HepG2 (cell line): ENCODE measurements around the gene ABRACL. TPM values are rescaled to one million over a fixed set of nuclear protein-coding genes. Genes with fewer than 3 reads are reported as not detected.

Experiments
- AHDC1 ChIP-seq: sonication (generic); formaldehyde crosslinking; IDR thresholded peaks from 2 replicates; pipeline ENCODE4 v1.5.1; 2020; ENCODE audit warnings: mild to moderate bottlenecking, missing genetic modification reagents, borderline replicate concordance
- CHCHD3 ChIP-seq: sonication (generic); formaldehyde crosslinking; IDR thresholded peaks from 2 replicates; pipeline ENCODE4 v1.8.0; 2022; ENCODE audit warnings: mild to moderate bottlenecking, missing genetic modification reagents, moderate library complexity
- ESRRA ChIP-seq: sonication (generic); formaldehyde crosslinking; IDR thresholded peaks from 2 replicates; pipeline ENCODE4 v1.5.1; 2020; ENCODE audit warnings: mild to moderate bottlenecking, low read depth, missing genetic modification reagents
- PHF21A ChIP-seq: sonication (generic); formaldehyde crosslinking; IDR thresholded peaks from 2 replicates; pipeline ENCODE4 v1.5.0; 2020; ENCODE audit warnings: mild to moderate bottlenecking, missing genetic modification reagents
- SP140L ChIP-seq: sonication (generic); formaldehyde crosslinking; IDR thresholded peaks from 2 replicates; pipeline ENCODE4 v1.4.0; 2020; ENCODE audit warnings: missing genetic modification reagents, borderline replicate concordance
- ZGPAT ChIP-seq: IDR thresholded peaks from 2 replicates; pipeline ENCODE4 v1.6.1; 2016; ENCODE audit warnings: mild to moderate bottlenecking
- ZNF260 ChIP-seq: sonication (generic); formaldehyde crosslinking; IDR thresholded peaks from 2 replicates; pipeline ENCODE4 v1.4.0; 2020; ENCODE audit warnings: missing genetic modification reagents, low read depth, mild to moderate bottlenecking, borderline replicate concordance
- ZNF484 ChIP-seq: sonication (generic); formaldehyde crosslinking; IDR thresholded peaks from 2 replicates; pipeline ENCODE4 v1.5.1; 2020; ENCODE audit warnings: mild to moderate bottlenecking, low read depth, missing genetic modification reagents, borderline replicate concordance
- ZNF501 ChIP-seq: sonication (generic); formaldehyde crosslinking; IDR thresholded peaks from 2 replicates; pipeline ENCODE4 v1.5.1; 2020; ENCODE audit warnings: mild to moderate bottlenecking, moderate library complexity, missing genetic modification reagents
- ZNF546 ChIP-seq: sonication (generic); formaldehyde crosslinking; conservative IDR thresholded peaks from 2 replicates; pipeline ENCODE4 v1.8.1; 2023; ENCODE audit warnings: mild to moderate bottlenecking, missing genetic modification reagents
- ZNF580 ChIP-seq: IDR thresholded peaks from 2 replicates; pipeline ENCODE4 v1.6.1; 2016; ENCODE audit warnings: low read depth, borderline replicate concordance
- ZNF720 ChIP-seq: sonication (generic); formaldehyde crosslinking; IDR thresholded peaks from 2 replicates; pipeline ENCODE4 v1.4.0; 2020; ENCODE audit warnings: missing genetic modification reagents
- polyA plus RNA-seq, 8 experiments: library from polyadenylated mRNA; depleted of rRNA in 3 of 8; stranded (reverse) in 7 of 8; unstranded in 1 of 8; fragments of >200 nt; fragmentation: Illumina TruSeq in 4 of 8; extraction: Trizol in 4 of 8; gene quantifications; 2 replicates each; pipeline versions ENCODE4 v1.2.1 to v1.2.3, GENCODE V29; 2011 to 2016; ENCODE audit warnings: low read depth in 4 of 8, missing spikeins in 1 of 8, mixed read lengths in 1 of 8; ENCODE audit not compliant: insufficient read depth in 1 of 8
- total RNA-seq, 5 experiments: library from RNA; depleted of rRNA; stranded (reverse); fragments of >200 nt; fragmentation: Illumina TruSeq; extraction: Trizol; gene quantifications; 2 replicates each; pipeline ENCODE4 v1.2.3, GENCODE V29; 2016; ENCODE audit warnings: low read depth in 1 of 5

ABRACL gene
- total and polyA plus RNA-seq, 2 of the 13 experiments (the other 11 are each of a cell fraction or from before 2014, with no cell fraction given) = 1.4 to 5.4 TPM

GRCh38 chr6:138988469-138988834 is 40.1 kb upstream of the ABRACL start (continued):
- TF ChIP-seq ZNF580 (CRISPR knock-in tag) (0 out of 2 replicates have a peak, but pooled peaks have one; percentile 7), ZNF720 (CRISPR knock-in tag) (no peak), ZNF260 (CRISPR knock-in tag) (no peak), SP140L (CRISPR knock-in tag) (peak; percentile 7; the same call in 1 of the 2 replicates), PHF21A (CRISPR knock-in tag) (peak; percentile 24; the same call in 1 of the 2 replicates), ZNF546 (CRISPR knock-in tag) (0 out of 2 replicates have a peak, but pooled peaks have one; percentile 14), ZNF484 (CRISPR knock-in tag) (no peak), ESRRA (CRISPR knock-in tag) (no peak), CHCHD3 (no peak), AHDC1 (CRISPR knock-in tag) (0 out of 2 replicates have a peak, but pooled peaks have one; percentile 3), ZNF501 (CRISPR knock-in tag) (peak; percentile 39; the same call in 1 of the 2 replicates), ZGPAT (CRISPR knock-in tag) (peak; percentile 49; the same call in 1 of the 2 replicates)
